CD14-positive monocyte (primary cell): Measurements from ENCODE around the gene AQP12A. TPM values are rescaled to one million over a fixed set of nuclear protein-coding genes. Genes with fewer than 3 reads are reported as not detected.

Experiments used
- DNase-seq, 3 donors: peaks; one replicate each; pipeline ENCODE4 v3.0.0-alpha.2; 2011 to 2022
- H2AFZ ChIP-seq: 2 replicates; pipeline ENCODE4 v1.6.0; 2012; ENCODE audit warnings: mild to moderate bottlenecking, low read depth, low read length, inconsistent platforms; ENCODE audit not compliant: insufficient read depth, poor library complexity, severe bottlenecking
- H3K27ac ChIP-seq, 2 donors: 1 replicate in 1 of 2; 2 replicates in 1 of 2; pipeline ENCODE4 v1.5.1; 2012 to 2013; ENCODE audit warnings: low read length in 2 of 2, control low read depth in 1 of 2, inconsistent platforms in 1 of 2, low read depth in 1 of 2, mild to moderate bottlenecking in 1 of 2
- H3K27me3 ChIP-seq, 2 donors: one replicate each; pipeline versions ENCODE4 v1.6.0 to v1.6.1; 2011 to 2013; ENCODE audit warnings: low read length in 2 of 2; ENCODE audit not compliant: control insufficient read depth in 2 of 2, insufficient read depth in 2 of 2
- H3K36me3 ChIP-seq, 2 donors: replicated peaks in 1 of 2; 1 replicate in 1 of 2; 2 replicates in 1 of 2; pipeline versions ENCODE4 v1.5.1 to v1.6.1; 2012 to 2013; ENCODE audit warnings: low read length in 2 of 2, control low read depth in 1 of 2, inconsistent platforms in 1 of 2, mild to moderate bottlenecking in 1 of 2; ENCODE audit not compliant: insufficient read depth in 2 of 2, control insufficient read depth in 1 of 2
- H3K4me1 ChIP-seq, 2 donors: 1 replicate in 1 of 2; 2 replicates in 1 of 2; pipeline versions ENCODE4 v1.5.1 to v1.6.1; 2012 to 2013; ENCODE audit warnings: low read length in 2 of 2, control low read depth in 1 of 2, inconsistent platforms in 1 of 2, mild to moderate bottlenecking in 1 of 2, moderate library complexity in 1 of 2; ENCODE audit not compliant: insufficient read depth in 2 of 2, control insufficient read depth in 1 of 2
- H3K4me2 ChIP-seq: replicated peaks from 2 replicates; pipeline ENCODE3; 2012; ENCODE audit warnings: low read length, moderate library complexity, mild to moderate bottlenecking; ENCODE audit not compliant: poor library complexity, severe bottlenecking; ENCODE audit errors: extremely low read depth
- H3K4me3 ChIP-seq, 3 experiments: fragments of 200-600 bp in 1 of 3; sonication (generic) in 1 of 3; replicated peaks in 1 of 3; 1 replicate in 2 of 3; 2 replicates in 1 of 3; pipeline ENCODE4 v1.5.1; 2011 to 2013; ENCODE audit warnings: low read length in 3 of 3, mild to moderate bottlenecking in 3 of 3, control low read depth in 2 of 3, low read depth in 2 of 3, inconsistent platforms in 1 of 3, moderate library complexity in 1 of 3
- H3K79me2 ChIP-seq: 2 replicates; pipeline ENCODE4 v1.6.0; 2012; ENCODE audit warnings: mild to moderate bottlenecking, control low read depth, inconsistent platforms, low read length, moderate library complexity; ENCODE audit not compliant: insufficient read depth
- H3K9ac ChIP-seq: 2 replicates; pipeline ENCODE4 v1.6.0; 2017; ENCODE audit warnings: low read length, mild to moderate bottlenecking; ENCODE audit not compliant: insufficient read depth, poor library complexity, severe bottlenecking
- H3K9me3 ChIP-seq, 2 donors: replicated peaks in 1 of 2; 1 replicate in 1 of 2; 2 replicates in 1 of 2; pipeline versions ENCODE4 v1.5.1 to v1.6.1; 2012 to 2013; ENCODE audit warnings: low read length in 2 of 2, control low read depth in 1 of 2; ENCODE audit not compliant: control insufficient read depth in 1 of 2, insufficient read depth in 1 of 2
- H4K20me1 ChIP-seq: 2 replicates; pipeline ENCODE4 v1.6.0; 2012; ENCODE audit warnings: mild to moderate bottlenecking, low read length, control low read depth, moderate library complexity; ENCODE audit not compliant: insufficient read depth
- H3K27ac Mint-ChIP-seq, 7 donors: one replicate each; pipeline ENCODE4 v1.8.0; 2020; ENCODE audit warnings: mild to moderate bottlenecking in 7 of 7, mixed read lengths in 7 of 7, moderate library complexity in 6 of 7, inconsistent platforms in 2 of 7
- H3K27me3 Mint-ChIP-seq, 3 donors: one replicate each; pipeline ENCODE4 v1.8.0; 2021 to 2022; ENCODE audit warnings: low read depth in 3 of 3, mild to moderate bottlenecking in 3 of 3, mixed read lengths in 3 of 3, moderate library complexity in 3 of 3, inconsistent platforms in 1 of 3
- H3K36me3 Mint-ChIP-seq, 2 donors: one replicate each; pipeline ENCODE4 v1.8.0; 2020; ENCODE audit warnings: mixed read lengths in 2 of 2, inconsistent platforms in 1 of 2, mild to moderate bottlenecking in 1 of 2
- H3K4me1 Mint-ChIP-seq: one replicate; pipeline ENCODE4 v1.8.0; 2020; ENCODE audit warnings: mild to moderate bottlenecking, mixed read lengths
- H3K4me3 Mint-ChIP-seq, 2 donors: one replicate each; pipeline ENCODE4 v1.8.0; 2020; ENCODE audit warnings: mild to moderate bottlenecking in 2 of 2, mixed read lengths in 2 of 2, moderate library complexity in 1 of 2
- H3K9me3 Mint-ChIP-seq, 7 donors: one replicate each; pipeline ENCODE4 v1.8.0; 2020 to 2022; ENCODE audit warnings: mixed read lengths in 7 of 7, mild to moderate bottlenecking in 6 of 7, moderate library complexity in 6 of 7, inconsistent platforms in 2 of 7
- WGBS: methylation state at CpG from one replicate; pipeline ENCODE4 v1.1.5; 2013; ENCODE audit warnings: missing lambda C conversion rate; ENCODE audit not compliant: insufficient coverage; 5-methylcytosine and 5-hydroxymethylcytosine counted together
- intact Hi-C, 2 donors: fragments of 100-400 bp; cut with micrococcal nuclease; formaldehyde crosslinking; loops; one replicate each; pipeline versions ENCODE4 v1.15.0 to v1.15.1; 2023
- polyA plus RNA-seq, 3 donors: library from polyadenylated mRNA; depleted of rRNA in 1 of 3; unstranded in 2 of 3; stranded (reverse) in 1 of 3; fragments of 300-500 nt in 2 of 3; fragments of >200 nt in 1 of 3; fragmentation: Illumina TruSeq in 2 of 3; gene quantifications; 1 replicate in 2 of 3; 2 replicates in 1 of 3; pipeline ENCODE4 v1.2.3, GENCODE V29; 2012 to 2021
- TF ChIP-seq, protein P1 (sequence below): fragments of 200-600 bp; IDR thresholded peaks from one replicate; pipeline ENCODE4 v1.8.0; 2022; ENCODE audit warnings: antibody characterized with exemption, mild to moderate bottlenecking

The AQP12A gene
- polyA plus RNA-seq, 3 donors: not detected

GRCh38 chr2:240642806-240643092 lies 48.9 kb upstream of the AQP12A start:
- Histone ChIP-seq H3K9me3 (peaks cover 0 to 11% of the 10 kb centered on the region in 2 donors), H3K79me2 (no peaks in the 10 kb centered on the region), H2AFZ (no peak overlapping the region), H3K9ac (no peak overlapping the region), H3K4me1 (peaks cover 2 to 12% of the 10 kb centered on the region in 2 donors), H3K4me3 (no peak overlapping the region), H3K27ac (no peak overlapping the region), H3K27me3 (peaks cover 0 to 8% of the 10 kb centered on the region in 2 donors), H4K20me1 (no peaks in the 10 kb centered on the region), H3K4me2 (no peak overlapping the region), H3K36me3 (no peaks in the 10 kb centered on the region)
- TF ChIP-seq, protein P1, sequence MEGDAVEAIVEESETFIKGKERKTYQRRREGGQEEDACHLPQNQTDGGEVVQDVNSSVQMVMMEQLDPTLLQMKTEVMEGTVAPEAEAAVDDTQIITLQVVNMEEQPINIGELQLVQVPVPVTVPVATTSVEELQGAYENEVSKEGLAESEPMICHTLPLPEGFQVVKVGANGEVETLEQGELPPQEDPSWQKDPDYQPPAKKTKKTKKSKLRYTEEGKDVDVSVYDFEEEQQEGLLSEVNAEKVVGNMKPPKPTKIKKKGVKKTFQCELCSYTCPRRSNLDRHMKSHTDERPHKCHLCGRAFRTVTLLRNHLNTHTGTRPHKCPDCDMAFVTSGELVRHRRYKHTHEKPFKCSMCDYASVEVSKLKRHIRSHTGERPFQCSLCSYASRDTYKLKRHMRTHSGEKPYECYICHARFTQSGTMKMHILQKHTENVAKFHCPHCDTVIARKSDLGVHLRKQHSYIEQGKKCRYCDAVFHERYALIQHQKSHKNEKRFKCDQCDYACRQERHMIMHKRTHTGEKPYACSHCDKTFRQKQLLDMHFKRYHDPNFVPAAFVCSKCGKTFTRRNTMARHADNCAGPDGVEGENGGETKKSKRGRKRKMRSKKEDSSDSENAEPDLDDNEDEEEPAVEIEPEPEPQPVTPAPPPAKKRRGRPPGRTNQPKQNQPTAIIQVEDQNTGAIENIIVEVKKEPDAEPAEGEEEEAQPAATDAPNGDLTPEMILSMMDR: no peak
- H3K27ac Mint-ChIP-seq: no peak overlapping the region
- DNase-seq: no peak
- intact Hi-C loops: no loop called here
- H3K36me3 Mint-ChIP-seq: no peaks in the 10 kb centered on the region
- peaks cover 1 to 25% (median 3%) of the 10 kb centered on the region in 7 donors for H3K9me3 Mint-ChIP-seq
- 89% methylated on average over 8 of the region's 11 CpGs for WGBS
- no peak overlapping the region for H3K4me3 Mint-ChIP-seq
- peaks cover 13% of the 10 kb centered on the region for H3K4me1 Mint-ChIP-seq
- H3K27me3 Mint-ChIP-seq: peaks cover 13 to 22% (median 17%) of the 10 kb centered on the region in 3 donors

- no peak for DNase-seq
- Mint-ChIP-seq H3K36me3 (no peaks in the 10 kb centered on the region), H3K27ac (no peak overlapping the region), H3K4me3 (no peak overlapping the region), H3K27me3 (peaks cover 11 to 25% (median 17%) of the 10 kb centered on the region in 3 donors), H3K4me1 (peaks cover 13% of the 10 kb centered on the region), H3K9me3 (peaks cover 1 to 25% (median 3%) of the 10 kb centered on the region in 7 donors)
- no peak overlapping the region for H2AFZ ChIP-seq
- H3K4me3 ChIP-seq: no peak overlapping the region
- no peak overlapping the region for H3K9ac ChIP-seq
- H3K4me1 ChIP-seq: peaks cover 2 to 12% of the 10 kb centered on the region in 2 donors
- H3K79me2 ChIP-seq: no peaks in the 10 kb centered on the region
- no peak overlapping the region for H3K27ac ChIP-seq
- TF ChIP-seq, protein P1: no peak
- intact Hi-C loops: no loop called here
- no peaks in the 10 kb centered on the region for H3K36me3 ChIP-seq
- 98% methylated on average over 8 of the region's 13 CpGs for WGBS
- H3K27me3 ChIP-seq: peaks cover 0 to 12% of the 10 kb centered on the region in 2 donors
- H3K4me2 ChIP-seq: no peak overlapping the region
- H4K20me1 ChIP-seq: no peaks in the 10 kb centered on the region
- H3K9me3 ChIP-seq: peaks cover 0 to 11% of the 10 kb centered on the region in 2 donors
Measured at GRCh38 chr2:240643093-240643810, 48.4 kb upstream of the AQP12A start.
